ENCODE measurements around the gene ARHGAP10.

Gene ARHGAP10

GRCh38 chr4:147950841-147951240 lies 219.0 kb downstream of the ARHGAP10 start:
- no peak for DNase-seq (ENCODE audit: low spot score)
- ChIA-PET CTCF (interaction anchor here (0.9 kb wide), 1 partner anchor 10 kb away, joined by 3 read pairs; no protein-coding TSS in a partner anchor), POLR2A (ENCODE audit: low non-redundant PET) (no interaction called here)
- no peak for TF ChIP-seq CTCF (conservative IDR thresholded peaks at IDR 0.05; ENCODE audit: low read depth)
- H3K27ac ChIP-seq = no peak overlapping the region

GRCh38 chr4:147954850-147955249 lies 223.0 kb downstream of the ARHGAP10 start:
- H3K27ac ChIP-seq = no peak overlapping the region
- DNase-seq (ENCODE audit: low spot score) = no peak
- CTCF ChIA-PET = no interaction called here
- TF ChIP-seq CTCF (conservative IDR thresholded peaks at IDR 0.05; ENCODE audit: low read depth) = no peak
- POLR2A ChIA-PET (ENCODE audit: low non-redundant PET) = no interaction called here

GRCh38 chr4:147955827-147956558 lies 224.1 kb downstream of the ARHGAP10 start:
- ChIA-PET CTCF (no interaction called here), POLR2A (ENCODE audit: low non-redundant PET) (no interaction called here)
- no peak for DNase-seq (ENCODE audit: low spot score)
- no peak for TF ChIP-seq CTCF (conservative IDR thresholded peaks at IDR 0.05; ENCODE audit: low read depth)
- H3K27ac ChIP-seq = no peak overlapping the region

GRCh38 chr4:147957446-147957845 lies 225.6 kb downstream of the ARHGAP10 start:
- CTCF ChIA-PET = no interaction called here
- no peak for TF ChIP-seq CTCF (conservative IDR thresholded peaks at IDR 0.05; ENCODE audit: low read depth)
- no peak for DNase-seq (ENCODE audit: low spot score)
- H3K27ac ChIP-seq = no peak overlapping the region
- POLR2A ChIA-PET (ENCODE audit: low non-redundant PET) = no interaction called here

- no peak for DNase-seq (ENCODE audit: low spot score)
- no peak for TF ChIP-seq CTCF (conservative IDR thresholded peaks at IDR 0.05; ENCODE audit: low read depth)
- POLR2A ChIA-PET (ENCODE audit: low non-redundant PET) = no interaction called here
Measured at GRCh38 chr4:147958057-147958456, 226.2 kb downstream of the ARHGAP10 start.

GRCh38 chr4:147958489-147959065 lies 226.7 kb downstream of the ARHGAP10 start:
- ChIA-PET CTCF (no interaction called here), POLR2A (ENCODE audit: low non-redundant PET) (no interaction called here)
- H3K27ac ChIP-seq = no peak overlapping the region
- no peak for TF ChIP-seq CTCF (conservative IDR thresholded peaks at IDR 0.05; ENCODE audit: low read depth)
- DNase-seq (ENCODE audit: low spot score) = no peak

More at GRCh38 chr4:147958057-147958456, 226.2 kb downstream of the ARHGAP10 start:
- CTCF ChIA-PET = no interaction called here
- no peak overlapping the region for H3K27ac ChIP-seq
